Inferior parietal cortex (tissue), 1 donor: ENCODE measurements around the gene GPC4.
"Not testable (repeated sequence)": the region's sequence is repeated elsewhere in the genome, so short reads cannot be mapped to it uniquely, and the experiment has no call there.

ENCODE experiments used
- DNase-seq: peaks from one replicate; pipeline ENCODE4 v3.0.0-alpha.2; 2016; ENCODE audit errors: extremely low spot score

Gene GPC4

DNA sequence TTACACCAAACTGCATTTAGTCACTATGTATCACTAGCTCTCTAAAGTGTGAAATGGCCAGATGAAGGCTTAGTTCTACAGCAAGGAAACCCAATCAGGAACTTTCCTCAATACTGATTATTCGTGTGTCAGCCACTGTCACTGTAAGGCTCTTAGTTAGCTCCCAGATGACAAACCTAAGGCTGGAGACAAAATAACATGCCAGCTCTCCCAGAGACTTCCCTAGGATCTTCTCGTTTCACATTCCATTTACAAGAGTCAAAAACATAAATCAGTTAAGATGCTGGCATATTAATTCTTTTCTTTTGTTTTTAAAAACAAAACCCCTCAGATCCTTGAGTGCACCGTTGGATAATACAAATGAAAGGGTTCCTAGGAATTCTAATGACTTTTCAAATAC is 109.0 kb downstream of the GPC4 start:
- no peak for DNase-seq

DNA sequence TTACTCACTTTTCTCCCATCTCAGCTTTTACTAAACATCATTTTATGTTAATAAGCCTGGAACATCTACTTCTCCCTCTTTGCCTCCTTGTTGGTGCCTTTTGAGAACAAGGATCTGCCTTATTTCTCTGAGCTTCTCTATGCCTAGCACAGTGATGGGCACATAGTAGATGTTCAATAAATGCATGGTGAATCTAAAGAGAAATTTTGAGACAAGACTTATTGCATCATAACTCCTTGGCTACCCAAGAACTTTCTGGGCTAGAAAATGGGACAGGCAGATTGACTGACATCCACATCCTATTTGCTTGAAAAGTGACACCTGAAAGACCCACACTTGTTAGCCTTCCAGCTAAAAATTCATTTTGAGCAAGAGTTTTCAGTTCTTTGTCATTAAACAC is 109.9 kb downstream of the GPC4 start:
- no peak for DNase-seq

- no peak for DNase-seq
Observed at GRCh38 chrX:133302775-133303445, 112.4 kb downstream of the GPC4 start.

GRCh38 chrX:133300591-133300990 is 114.7 kb downstream of the GPC4 start:
- no peak for DNase-seq

- no peak for DNase-seq
Observed at GRCh38 chrX:133297284-133297683, 118.0 kb downstream of the GPC4 start.

GRCh38 chrX:133294126-133294525 is 121.2 kb downstream of the GPC4 start:
- no peak for DNase-seq

DNA sequence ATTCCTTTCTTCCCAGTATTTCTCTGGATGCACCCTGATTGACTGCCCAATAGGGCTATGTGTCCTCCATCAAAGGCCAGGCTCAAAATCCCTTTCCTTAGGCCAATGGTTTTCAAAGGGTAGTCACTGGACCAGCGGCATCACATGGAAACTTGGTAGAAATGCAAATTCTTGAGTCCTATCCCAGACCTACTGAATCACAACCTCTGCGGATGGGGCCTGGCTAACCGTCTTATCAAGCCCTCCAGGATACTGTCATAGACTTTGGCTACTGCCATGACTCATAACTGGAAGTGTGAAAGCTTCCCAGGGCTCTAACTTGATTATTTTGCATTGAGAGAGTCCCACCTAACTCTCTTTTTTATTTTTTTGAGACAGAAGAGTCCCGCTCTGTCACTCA is 125.2 kb downstream of the GPC4 start:
- no peak for DNase-seq

DNA sequence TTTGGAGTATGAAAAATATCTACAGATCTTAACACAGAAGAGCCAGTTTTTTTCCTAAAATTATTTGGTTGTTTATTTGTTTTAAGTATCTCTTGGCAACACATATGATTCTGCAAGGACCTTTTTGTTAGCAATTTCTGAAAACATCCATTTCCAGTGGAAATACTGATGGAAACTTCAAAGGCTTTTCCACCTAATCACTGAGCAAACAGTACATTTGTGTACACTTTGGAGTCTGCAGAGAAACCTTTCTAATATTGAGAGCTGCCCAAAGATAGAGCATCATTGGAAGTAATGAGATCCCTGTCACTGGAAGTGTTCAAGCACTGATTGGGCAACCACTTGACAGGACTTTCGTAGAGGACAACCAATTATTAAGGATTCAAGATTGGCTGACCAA is 127.4 kb downstream of the GPC4 start:
- DNase-seq: no peak

DNA sequence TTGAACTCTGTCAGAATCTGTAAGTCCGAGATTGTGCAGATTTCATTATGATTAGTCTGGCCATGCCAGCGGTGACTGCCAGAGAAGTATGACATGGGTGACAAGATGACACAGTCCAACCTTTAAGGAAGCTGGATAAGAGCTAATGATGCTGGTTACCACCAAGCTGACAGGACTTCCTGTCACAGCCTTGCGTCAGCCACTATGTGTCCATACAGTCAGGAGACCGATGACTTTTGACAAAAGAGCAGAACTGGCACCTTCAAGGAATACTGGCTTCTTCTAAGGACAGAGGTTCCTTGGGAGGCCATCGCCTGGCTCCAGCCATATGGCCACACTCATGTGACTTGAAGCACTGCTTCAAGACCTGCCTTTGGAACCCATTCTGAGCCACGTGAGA is 129.9 kb downstream of the GPC4 start:
- no peak for DNase-seq

- not testable (repeated sequence) for DNase-seq
Observed at GRCh38 chrX:133279112-133279730, 136.1 kb downstream of the GPC4 start.

GRCh38 chrX:133273180-133273579 is 142.1 kb downstream of the GPC4 start:
- DNase-seq: no peak

DNA sequence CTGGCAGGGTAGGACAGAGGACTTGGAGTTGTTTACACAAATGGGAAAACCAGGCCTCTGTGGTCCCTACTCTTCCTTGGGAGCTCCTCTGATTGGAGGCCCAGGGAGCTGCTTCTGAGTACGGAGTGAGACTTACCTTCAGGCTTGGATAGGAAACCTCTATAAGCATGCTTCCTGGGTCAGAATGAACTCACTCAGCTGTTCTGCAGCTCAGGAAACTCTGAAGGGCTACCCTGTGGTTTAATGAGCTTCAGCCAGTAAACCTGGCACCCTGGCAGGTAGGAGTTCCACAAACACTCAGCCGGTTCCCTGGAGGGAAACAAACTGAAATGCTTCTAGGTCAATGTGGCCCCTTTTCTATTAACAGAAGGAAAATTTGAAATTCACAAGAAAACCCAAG is 146.1 kb downstream of the GPC4 start:
- DNase-seq: no peak

DNA sequence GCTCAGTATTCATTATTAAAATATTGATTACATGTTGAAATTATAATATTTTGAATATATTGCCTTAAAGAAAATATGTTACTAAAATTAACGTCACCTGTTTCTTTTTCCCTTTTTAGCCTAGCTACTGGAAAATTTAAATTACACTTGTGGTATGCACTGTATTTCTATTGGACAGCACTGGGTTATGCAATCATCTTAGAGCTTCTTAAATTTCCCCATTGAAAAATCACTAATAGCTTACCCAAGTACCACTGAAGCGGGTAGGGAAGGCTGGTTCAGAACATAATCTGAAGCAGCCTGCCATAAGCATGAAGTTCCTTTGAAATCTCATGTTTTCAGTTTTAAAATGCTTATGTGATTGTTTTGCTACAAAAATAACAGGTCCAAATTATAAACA is 147.7 kb downstream of the GPC4 start:
- DNase-seq: no peak

DNA sequence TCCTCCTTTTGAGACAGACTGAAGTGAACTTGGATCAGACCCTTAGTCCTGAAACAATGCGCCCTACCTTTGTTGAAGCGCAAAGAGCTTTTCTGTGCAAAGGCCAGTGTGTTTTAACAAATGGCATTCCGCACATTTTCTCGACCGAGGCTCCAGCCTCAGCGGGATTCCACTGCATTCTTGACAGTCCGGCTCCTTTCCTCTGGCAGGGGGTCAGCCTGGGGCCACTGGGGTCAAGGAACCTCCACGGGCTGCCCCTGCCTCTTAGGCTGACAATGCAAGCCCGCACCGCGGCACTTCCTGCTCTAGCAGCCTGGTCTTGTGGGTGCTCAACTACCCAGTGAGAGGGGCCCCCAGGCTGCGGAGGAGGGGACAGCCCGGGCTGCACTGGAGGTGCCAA is 150.0 kb downstream of the GPC4 start:
- DNase-seq: no peak

- no peak for DNase-seq
Observed at GRCh38 chrX:133258481-133258880, 156.8 kb downstream of the GPC4 start.

DNA sequence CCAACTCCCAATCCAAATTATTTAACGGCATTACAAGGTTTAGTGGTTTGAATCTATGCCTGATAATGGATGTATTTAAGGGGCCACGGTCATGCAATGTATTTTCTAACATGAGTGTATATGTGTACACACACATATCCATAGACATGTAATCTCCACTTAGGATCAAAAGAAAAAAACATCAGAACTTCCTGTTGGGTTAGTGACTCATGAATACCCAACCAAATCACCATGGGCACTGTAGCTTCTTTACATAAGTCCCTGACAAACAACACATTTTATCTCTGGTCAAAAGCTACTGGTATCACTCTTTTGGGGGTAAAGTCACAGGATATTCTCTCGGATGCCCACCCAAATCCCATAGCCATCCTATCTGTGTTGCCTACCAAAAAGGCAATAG is 160.6 kb downstream of the GPC4 start:
- no peak for DNase-seq

- DNase-seq: no peak
Observed at GRCh38 chrX:133251204-133251603, 164.1 kb downstream of the GPC4 start.

GRCh38 chrX:133250184-133251100 is 164.8 kb downstream of the GPC4 start:
- no peak for DNase-seq
